Measurements from ENCODE around the gene XAB2. TPM values are rescaled to one million over a fixed set of nuclear protein-coding genes. Genes with fewer than 3 reads are reported as not detected.
"Not testable (repeated sequence)": the region's sequence is repeated elsewhere in the genome, so short reads cannot be mapped to it uniquely, and the experiment has no call there.

XAB2 gene
- total RNA-seq, 4 donors from 2014 or later, result 26.6 to 61.9 (median 33.7) TPM

- no peak overlapping the region for H3K4me3 ChIP-seq
- no peak for DNase-seq
- H3K36me3 ChIP-seq, result peaks cover 0 to 33% (median 0%) of the 10 kb centered on the region in 3 donors
- H3K27me3 ChIP-seq, result no peaks in the 10 kb centered on the region
- peaks cover 0 to 6% (median 0%) of the 10 kb centered on the region in 4 donors for H3K4me1 ChIP-seq
- H3K9me3 ChIP-seq, result no peaks in the 10 kb centered on the region
- no peak overlapping the region for H3K27ac ChIP-seq
- TF ChIP-seq CTCF (IDR thresholded peaks at IDR 0.05), result no peak
- TF ChIP-seq POLR2A (IDR thresholded peaks at IDR 0.05), result no peak
These were observed 17.8 kb upstream of the XAB2 start for GRCh38 chr19:7647156-7647555.

GRCh38 chr19:7646426-7646700 is 17.0 kb upstream of the XAB2 start:
- Histone ChIP-seq H3K9me3 (no peaks in the 10 kb centered on the region), H3K36me3 (peaks cover 0 to 35% (median 0%) of the 10 kb centered on the region in 3 donors), H3K4me1 (no peaks in the 10 kb centered on the region), H3K4me3 (no peak overlapping the region), H3K27ac (no peak overlapping the region), H3K27me3 (no peaks in the 10 kb centered on the region)
- TF ChIP-seq CTCF (IDR thresholded peaks at IDR 0.05) (no peak), POLR2A (IDR thresholded peaks at IDR 0.05) (no peak)
- no peak for DNase-seq

DNA sequence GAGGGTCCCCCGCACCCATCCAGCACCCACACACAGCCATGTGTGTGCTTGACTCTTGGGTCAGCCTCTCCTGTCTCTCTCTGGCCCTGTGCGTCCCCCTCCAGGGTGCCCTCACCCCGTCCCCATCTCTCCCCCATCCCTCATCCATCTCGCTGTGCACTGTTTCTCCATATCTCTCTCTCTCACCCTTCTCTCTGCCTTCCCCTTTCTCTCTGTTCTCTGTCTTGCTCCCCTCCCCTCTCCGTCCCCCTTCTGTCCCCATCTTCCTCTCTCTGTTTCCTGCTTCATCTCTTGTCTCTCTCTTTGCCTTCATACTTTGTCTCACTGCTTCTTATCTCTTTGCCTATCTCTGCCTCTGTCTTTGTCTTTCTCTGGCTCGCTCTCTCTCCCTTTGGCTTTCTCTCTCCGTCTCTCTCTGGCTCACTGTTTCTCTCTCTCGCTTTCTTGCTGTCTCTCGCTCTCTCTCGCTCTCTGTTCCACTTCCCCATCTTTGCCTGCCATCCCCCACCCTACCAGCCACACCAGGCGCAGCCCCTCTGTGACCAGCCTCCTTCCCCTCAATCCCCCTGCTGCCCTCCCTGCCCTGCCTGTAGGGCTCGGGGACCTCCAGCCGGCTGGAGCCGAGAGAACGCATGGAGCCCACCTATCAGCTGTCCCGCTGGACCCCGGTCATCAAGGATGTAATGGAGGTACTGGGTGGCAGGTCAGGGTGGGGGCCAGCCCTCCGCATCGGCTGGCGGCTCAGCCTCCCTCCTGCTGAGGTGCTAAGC is 16.5 kb upstream of the XAB2 start:
- H3K9me3 ChIP-seq, result no peaks in the 10 kb centered on the region
- H3K4me1 ChIP-seq, result no peaks in the 10 kb centered on the region
- H3K27ac ChIP-seq, result no peak overlapping the region
- DNase-seq, result no peak
- H3K27me3 ChIP-seq, result no peaks in the 10 kb centered on the region
- H3K36me3 ChIP-seq, result peaks cover 0 to 37% (median 0%) of the 10 kb centered on the region in 3 donors
- no peak overlapping the region for H3K4me3 ChIP-seq
- TF ChIP-seq POLR2A (IDR thresholded peaks at IDR 0.05) (no peak), CTCF (IDR thresholded peaks at IDR 0.05) (no peak)

- no peaks in the 10 kb centered on the region for H3K27me3 ChIP-seq
- no peak overlapping the region for H3K4me3 ChIP-seq
- no peaks in the 10 kb centered on the region for H3K4me1 ChIP-seq
- no peak for TF ChIP-seq POLR2A (IDR thresholded peaks at IDR 0.05)
- TF ChIP-seq CTCF (IDR thresholded peaks at IDR 0.05), result no peak
- no peaks in the 10 kb centered on the region for H3K9me3 ChIP-seq
- no peak overlapping the region for H3K27ac ChIP-seq
- H3K36me3 ChIP-seq, result peaks cover 0 to 44% (median 0%) of the 10 kb centered on the region in 3 donors
- DNase-seq, result no peak
These were observed 15.8 kb upstream of the XAB2 start for GRCh38 chr19:7645163-7645562.

DNA sequence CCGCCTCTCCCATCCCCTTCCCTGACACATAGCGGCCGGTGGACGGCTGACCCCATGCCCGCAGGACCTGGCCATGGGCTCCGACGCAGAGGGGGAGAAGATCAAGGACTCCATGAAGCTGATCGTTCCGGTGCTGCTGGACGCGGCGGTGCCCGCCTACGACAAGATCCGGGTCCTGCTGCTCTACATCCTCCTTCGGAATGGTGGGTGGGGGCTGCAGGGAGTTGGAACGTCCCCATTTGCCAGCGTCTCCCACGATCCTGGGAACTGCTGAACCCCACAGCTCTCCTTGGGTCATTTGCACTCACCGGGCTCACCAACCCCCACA is 15.2 kb upstream of the XAB2 start:
- DNase-seq, result no peak
- no peak for TF ChIP-seq POLR2A (IDR thresholded peaks at IDR 0.05)
- no peak for TF ChIP-seq CTCF (IDR thresholded peaks at IDR 0.05)
- no peaks in the 10 kb centered on the region for H3K27me3 ChIP-seq
- H3K36me3 ChIP-seq, result peaks cover 0 to 44% (median 0%) of the 10 kb centered on the region in 3 donors
- H3K27ac ChIP-seq, result no peak overlapping the region
- no peaks in the 10 kb centered on the region for H3K4me1 ChIP-seq
- H3K9me3 ChIP-seq, result no peaks in the 10 kb centered on the region
- H3K4me3 ChIP-seq, result no peak overlapping the region

- H3K27me3 ChIP-seq, H3K9me3 ChIP-seq: not testable (repeated sequence)
- peaks cover 0 to 44% (median 0%) of the 10 kb centered on the region in 3 donors for H3K36me3 ChIP-seq
These were observed 14.5 kb upstream of the XAB2 start for GRCh38 chr19:7643629-7644549.

More at GRCh38 chr19:7643629-7644549, 14.5 kb upstream of the XAB2 start:
- DNase-seq, H3K4me1 ChIP-seq, H3K27ac ChIP-seq, H3K4me3 ChIP-seq: not testable (repeated sequence)

All from Peyer's patch (tissue), 4 donors.